K562 (cell line): Measurements from ENCODE around the gene VBP1. TPM values are rescaled to one million over a fixed set of nuclear protein-coding genes. Genes with fewer than 3 reads are reported as not detected.
A peak's percentile ranks its signal among the peaks of the same experiment; 100 is the strongest.

Experiments
- ATAC-seq: fragments of 200-7000 bp; cut with Tn5 transposase; 3 replicates; pipeline ENCODE4 v1.9.1; 2020; ENCODE audit warnings: moderate library complexity
- BruUV-seq: library from RNA; stranded (reverse); fragments of 400-500 nt; replicated peaks from 2 replicates; lab custom pipeline; 2021; lab: Mats Ljungman, UMichigan
- CTCF ChIA-PET: fragments of 300-600 bp; formaldehyde crosslinking; extraction: SDS; loops from one replicate; lab custom pipeline; 2021; ENCODE audit warnings: low intra/inter-chr PET ratio; lab: Yijun Ruan, JAX
- POLR2A ChIA-PET: fragments of 300-600, 350-650 bp; sonication (Branson Sonifier 250); formaldehyde crosslinking; extraction: SDS; loops from one replicate; lab custom pipeline; 2021; ENCODE audit warnings: antibody characterized with exemption, inconsistent platforms; lab: Yijun Ruan, JAX
- DNase-seq, 4 experiments: peaks; one replicate each; pipeline versions ENCODE4 v3.0.0 to v3.0.0-alpha.2; 2011 to 2018; ENCODE audit warnings: low spot score in 3 of 4, mixed read lengths in 3 of 4; ENCODE audit errors: extremely low read depth in 1 of 4
- FAIRE-seq: peaks from 2 replicates; lab custom pipeline; 2011; peaks lifted over from hg19 to GRCh38; lab: Jason Lieb, UNC
- H2AFZ ChIP-seq: 2 replicates; pipeline ENCODE4 v1.6.0; 2011; ENCODE audit warnings: low read depth, low read length, control low read depth, inconsistent platforms
- H3K27ac ChIP-seq: fragments of 200-600 bp; 3 replicates; pipeline ENCODE4 v1.8.0; 2011; ENCODE audit warnings: low read depth, mild to moderate bottlenecking, control low read depth, inconsistent platforms, low read length, moderate library complexity, mixed read lengths; ENCODE audit errors: extremely low read depth
- H3K27me3 ChIP-seq, 2 experiments: fragments of 300-600 bp in 1 of 2; 2 replicates in 1 of 2; 3 replicates in 1 of 2; pipeline versions ENCODE4 v1.6.0 to v1.8.0; 2011; ENCODE audit warnings: inconsistent platforms in 2 of 2, low read length in 2 of 2, mild to moderate bottlenecking in 1 of 2, mixed read lengths in 1 of 2, moderate library complexity in 1 of 2; ENCODE audit not compliant: control insufficient read depth in 2 of 2, insufficient read depth in 2 of 2
- H3K36me3 ChIP-seq: fragments of 300-600 bp; 3 replicates; pipeline ENCODE4 v1.8.0; 2011; ENCODE audit warnings: mild to moderate bottlenecking, low read length, inconsistent platforms; ENCODE audit not compliant: control insufficient read depth, insufficient read depth
- H3K4me1 ChIP-seq, 2 experiments: fragments of 200-600 bp in 1 of 2; replicated peaks in 1 of 2; 2 replicates in 1 of 2; 3 replicates in 1 of 2; pipeline versions ENCODE4 v1.5.1 to v1.8.0; 2011; ENCODE audit warnings: inconsistent platforms in 2 of 2, low read length in 2 of 2, mild to moderate bottlenecking in 1 of 2, mixed read lengths in 1 of 2, moderate library complexity in 1 of 2; ENCODE audit not compliant: control insufficient read depth in 2 of 2, insufficient read depth in 2 of 2
- H3K4me2 ChIP-seq: 2 replicates; pipeline ENCODE4 v1.6.1; 2011; ENCODE audit warnings: low read length, control low read depth, inconsistent platforms, mixed read lengths; ENCODE audit not compliant: insufficient read depth
- H3K4me3 ChIP-seq: fragments of 200-600 bp; sonication (generic), shearing (Covaris generic); 2 replicates; pipeline ENCODE4 v1.5.1; 2016; ENCODE audit warnings: control low read depth, inconsistent platforms
- H3K79me2 ChIP-seq: fragments of 200-600 bp; 3 replicates; pipeline ENCODE4 v1.8.0; 2011; ENCODE audit warnings: low read length, inconsistent platforms; ENCODE audit not compliant: control insufficient read depth, insufficient read depth
- H3K9ac ChIP-seq, 2 experiments: 2 replicates each; pipeline versions ENCODE4 v1.6.0 to v1.6.1; 2011; ENCODE audit warnings: low read depth in 2 of 2, low read length in 2 of 2, control low read depth in 1 of 2, inconsistent platforms in 1 of 2, mild to moderate bottlenecking in 1 of 2, mixed read lengths in 1 of 2; ENCODE audit not compliant: insufficient read depth in 1 of 2
- H3K9me1 ChIP-seq: one replicate; pipeline ENCODE4 v1.6.0; 2011; ENCODE audit warnings: inconsistent platforms, mild to moderate bottlenecking, low read length, moderate library complexity; ENCODE audit not compliant: control insufficient read depth, insufficient read depth
- H3K9me3 ChIP-seq: replicated peaks from 2 replicates; pipeline ENCODE4 v1.5.1; 2011; ENCODE audit warnings: low read depth, low read length, inconsistent platforms; ENCODE audit not compliant: control insufficient read depth, insufficient read depth
- H4K20me1 ChIP-seq: replicated peaks from 2 replicates; pipeline ENCODE4 v1.6.1; 2011; ENCODE audit warnings: low read length, inconsistent platforms, mixed read lengths; ENCODE audit not compliant: control insufficient read depth, insufficient read depth
- ADNP ChIP-seq: fragments of 200-800 bp; sonication (Bioruptor generic); IDR thresholded peaks from 2 replicates; pipeline ENCODE4 v1.6.1; 2016; ENCODE audit warnings: missing genetic modification characterization, missing compliant biosample characterization
- BDP1 ChIP-seq: IDR thresholded peaks from 3 replicates; pipeline ENCODE4 v1.6.1; 2011; ENCODE audit not compliant: insufficient read length, insufficient read depth
- BHLHE40 ChIP-seq: IDR thresholded peaks from 2 replicates; pipeline ENCODE4 v1.6.1; 2011; ENCODE audit warnings: low read length, improper control_type of control experiment
- CCNT2 ChIP-seq: IDR thresholded peaks from 2 replicates; pipeline ENCODE4 v1.6.1; 2011; ENCODE audit warnings: borderline replicate concordance, low read depth, mild to moderate bottlenecking, moderate library complexity, mixed read lengths, low read length; ENCODE audit not compliant: insufficient read length; ENCODE audit errors: extremely low read depth
- CEBPB ChIP-seq: fragments of 450-650 bp; IDR thresholded peaks from 2 replicates; pipeline ENCODE4 v1.6.1; 2016; ENCODE audit warnings: missing genetic modification characterization, missing compliant biosample characterization
- ELK1 ChIP-seq: sonication (generic); formaldehyde crosslinking; IDR thresholded peaks from 2 replicates; pipeline ENCODE4 v1.8.1; 2022; ENCODE audit warnings: missing genetic modification reagents
- EP300 ChIP-seq: IDR thresholded peaks from 2 replicates; pipeline ENCODE4 v1.6.1; 2012; ENCODE audit warnings: low read length, improper control_type of control experiment
- GTF2B ChIP-seq: IDR thresholded peaks from 2 replicates; pipeline ENCODE4 v1.6.1; 2011; ENCODE audit not compliant: insufficient read length; ENCODE audit errors: extremely low read depth
- HDAC1 ChIP-seq, 2 experiments: fragments of 450-650 bp; IDR thresholded peaks; 2 replicates each; pipeline ENCODE4 v1.6.1; 2016 to 2017; ENCODE audit warnings: inconsistent platforms in 1 of 2, mild to moderate bottlenecking in 1 of 2, moderate library complexity in 1 of 2
- IRF2 ChIP-seq: sonication (generic); formaldehyde crosslinking; IDR thresholded peaks from 2 replicates; pipeline ENCODE4 v1.8.1; 2022; ENCODE audit warnings: mild to moderate bottlenecking, missing genetic modification reagents
- MNT ChIP-seq, 2 experiments: fragments of 450-650 bp; conservative IDR thresholded peaks; 2 replicates each; pipeline ENCODE4 v1.6.1; 2017; ENCODE audit warnings: mild to moderate bottlenecking in 2 of 2, moderate library complexity in 2 of 2
- POLR2A ChIP-seq: fragments of 450-650 bp; conservative IDR thresholded peaks from 2 replicates; pipeline ENCODE4 v1.6.1; 2016
- POLR2AphosphoS5 ChIP-seq: IDR thresholded peaks from 2 replicates; pipeline ENCODE4 v1.6.1; 2011; ENCODE audit warnings: mild to moderate bottlenecking, low read depth, low read length, moderate library complexity; ENCODE audit not compliant: control insufficient read depth, insufficient read depth
- RNF2 ChIP-seq: sonication (generic); IDR thresholded peaks from 2 replicates; pipeline ENCODE4 v1.6.1; 2016
- SOX6 ChIP-seq: fragments of 450-650 bp; IDR thresholded peaks from 2 replicates; pipeline ENCODE4 v1.6.1; 2014; ENCODE audit warnings: mild to moderate bottlenecking
- TRIM24 ChIP-seq, 2 experiments: fragments of 450-650 bp; IDR thresholded peaks; 2 replicates each; pipeline ENCODE4 v1.6.1; 2016
- ZNF77 ChIP-seq: fragments of 250-450 bp; sonication (Bioruptor Pico); IDR thresholded peaks from 2 replicates; pipeline ENCODE4 v1.5.0; 2020
- ZSCAN32 ChIP-seq: fragments of 450-650 bp; formaldehyde crosslinking; IDR thresholded peaks from 2 replicates; pipeline ENCODE4 v1.4.0; 2020; ENCODE audit warnings: mild to moderate bottlenecking, moderate library complexity
- WGBS: fragments of 100-300 bp; shearing (Covaris generic); methylation state at CpG from one replicate; pipeline ENCODE4 v1.1.6; 2016; ENCODE audit warnings: low coverage, mixed read lengths; ENCODE audit not compliant: insufficient coverage; ENCODE audit errors: missing lambda C conversion rate; 5-methylcytosine and 5-hydroxymethylcytosine counted together
- in situ Hi-C: fragments of 300-500 bp; cut with MboI; formaldehyde crosslinking; loops from 4 replicates; pipeline ENCODE4 v1.15.0; 2018; ENCODE audit warnings: inconsistent platforms, mixed read lengths
- intact Hi-C: fragments of 100-400 bp; cut with micrococcal nuclease; formaldehyde crosslinking; loops from 2 replicates; pipeline ENCODE4 v1.14.2; 2022
- polyA plus RNA-seq, 8 experiments: library from polyadenylated mRNA; depleted of rRNA in 4 of 8; stranded (reverse) in 5 of 8; unstranded in 3 of 8; fragments of >200 nt; fragmentation: Nextera tagmentation in 2 of 8; fragmentation: Illumina TruSeq in 1 of 8; extraction: Ambion mirVana in 2 of 8; extraction: Trizol in 1 of 8; gene quantifications; 2 replicates each; pipeline versions ENCODE4 v1.2.1 to v1.2.3, GENCODE V29; 2011 to 2014; ENCODE audit warnings: inconsistent platforms in 1 of 8, missing spikeins in 1 of 8
- total RNA-seq, 7 experiments: library from RNA; depleted of rRNA in 6 of 7; stranded (reverse); fragments of >200 nt in 6 of 7; fragmentation: Illumina TruSeq in 2 of 7; extraction: Trizol in 2 of 7; gene quantifications; 2 replicates each; pipeline versions ENCODE4 v1.2.1 to v1.2.3, GENCODE V29; 2011 to 2021; ENCODE audit warnings: low replicate concordance in 1 of 7

VBP1 gene
- total and polyA plus RNA-seq, 9 of the 15 experiments (the other 6 are each of a cell fraction or from before 2014, with no cell fraction given) = 83.2 to 263 (median 151) TPM

DNA sequence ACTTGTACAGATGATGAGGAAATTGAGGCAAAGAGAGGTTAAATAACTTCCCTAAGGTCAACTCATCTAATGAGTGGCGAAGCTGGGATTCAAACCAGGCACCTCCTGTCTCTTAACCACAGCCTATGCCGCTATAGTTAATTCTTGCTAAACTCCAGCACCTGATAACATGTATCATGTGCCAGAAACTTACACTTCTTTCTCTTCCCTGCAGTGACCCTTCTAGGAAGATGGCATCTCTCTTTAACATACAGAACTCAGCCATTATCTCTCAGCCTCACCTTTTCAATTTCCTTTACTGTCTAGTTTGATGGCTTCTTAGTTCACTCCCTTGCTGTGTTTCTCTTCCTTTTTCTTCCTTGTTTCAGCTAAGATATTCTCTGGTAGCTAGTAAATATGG lies 2.5 kb downstream of the VBP1 start:
- FAIRE-seq (peak; percentile 81), ATAC-seq (peak; percentile 5; the same call in 2 of the 3 replicates), DNase-seq (peak in 2 of 4 experiments; percentile 40 to 70)
- Histone ChIP-seq H2AFZ (no peak overlapping the region), H3K9me1 (no peaks in the 10 kb centered on the region), H4K20me1 (peaks cover 8% of the 10 kb centered on the region), H3K4me3 (no peak overlapping the region), H3K79me2 (peaks cover 66% of the 10 kb centered on the region), H3K27me3 (no peaks in the 10 kb centered on the region), H3K27ac (peak overlapping the region; percentile 45; the same call in 1 of the 3 replicates), H3K36me3 (peaks cover 33% of the 10 kb centered on the region), H3K4me1 (peaks cover 3 to 22% of the 10 kb centered on the region in 2 experiments; a peak in 3 of 5 replicates), H3K9ac (no peak overlapping the region), H3K4me2 (peak overlapping the region; percentile 93), H3K9me3 (no peaks in the 10 kb centered on the region)
- in situ Hi-C loops = no loop called here
- ChIA-PET CTCF (no interaction called here), POLR2A (no interaction called here)
- intact Hi-C loops = no loop called here
- no TSS peak for BruUV-seq
- 0% methylated on average over 2 of the region's 2 CpGs for WGBS
- no peak for TF ChIP-seq ELK1 (CRISPR knock-in tag)
- TF ChIP-seq BDP1 = no peak
- TF ChIP-seq SOX6 = peak; percentile 55; the same call in 1 of the 2 replicates
- no peak for TF ChIP-seq CCNT2
- TF ChIP-seq ADNP = peak; percentile 50
- peak; percentile 66; the same call in 1 of the 2 replicates for TF ChIP-seq EP300
- TF ChIP-seq GTF2B = no peak
- TF ChIP-seq POLR2A = no peak
- TF ChIP-seq BHLHE40 = peak; percentile 46; the same call in 1 of the 2 replicates
- TF ChIP-seq TRIM24 (IDR thresholded peaks at IDR 0.05) = peak; percentile 43 to 51; a peak in 1 of 4 replicates
- TF ChIP-seq HDAC1 (IDR thresholded peaks at IDR 0.05) = peak in 1 of 2 experiments; percentile 70; a peak in 2 of 4 replicates
- TF ChIP-seq ZNF77 (CRISPR knock-in tag) = no peak
- TF ChIP-seq POLR2AphosphoS5 = peak; percentile 19; the same call in 1 of the 2 replicates
- TF ChIP-seq CEBPB (tag) = 0 out of 2 replicates have a peak, but pooled peaks have one; percentile 23
- TF ChIP-seq IRF2 (CRISPR knock-in tag) = no peak
- no peak for TF ChIP-seq ZSCAN32 (CRISPR knock-in tag)
- TF ChIP-seq MNT (conservative IDR thresholded peaks at IDR 0.05) = 0 out of 4 replicates have a peak, but pooled peaks of 1 of the 2 experiments have one; percentile 25
- TF ChIP-seq RNF2 = no peak
